Cerebellar cortex (tissue), 1 donor: Measurements from ENCODE around the gene AHNAK.

ENCODE experiments used
- DNase-seq: peaks from one replicate; pipeline ENCODE4 v3.0.0-alpha.2; 2015; ENCODE audit warnings: low spot score

The AHNAK gene

GRCh38 chr11:62498031-62498430 lies 48.6 kb downstream of the AHNAK start:
- DNase-seq: no peak

- DNase-seq: peak; percentile 56
Measured at GRCh38 chr11:62497132-62497801, 49.3 kb downstream of the AHNAK start.

GRCh38 chr11:62496676-62497075 lies 49.9 kb downstream of the AHNAK start:
- DNase-seq: no peak

- DNase-seq: no peak
Measured at GRCh38 chr11:62494246-62494645, 52.4 kb downstream of the AHNAK start.

GRCh38 chr11:62493801-62494200 lies 52.8 kb downstream of the AHNAK start:
- no peak for DNase-seq

- no peak for DNase-seq
Measured at GRCh38 chr11:62492586-62492985, 54.0 kb downstream of the AHNAK start.

GRCh38 chr11:62491571-62492329 lies 54.9 kb downstream of the AHNAK start:
- DNase-seq: no peak

GRCh38 chr11:62489204-62489603 lies 57.4 kb downstream of the AHNAK start:
- DNase-seq: no peak

GRCh38 chr11:62487738-62488551 lies 58.7 kb downstream of the AHNAK start:
- DNase-seq: peak; percentile 56

- no peak for DNase-seq
Measured at GRCh38 chr11:62487136-62487535, 59.5 kb downstream of the AHNAK start.

GRCh38 chr11:62484352-62484751 lies 62.3 kb downstream of the AHNAK start:
- no peak for DNase-seq

GRCh38 chr11:62482753-62483152 lies 63.9 kb downstream of the AHNAK start:
- DNase-seq: no peak

GRCh38 chr11:62479631-62480201 lies 66.9 kb downstream of the AHNAK start:
- DNase-seq: peak; percentile 58

GRCh38 chr11:62477927-62478326 lies 68.7 kb downstream of the AHNAK start:
- DNase-seq: peak; percentile 67

- peak; percentile 34 for DNase-seq
Measured at GRCh38 chr11:62472063-62472884, 74.3 kb downstream of the AHNAK start.

GRCh38 chr11:62471603-62472002 lies 75.0 kb downstream of the AHNAK start:
- DNase-seq: no peak

GRCh38 chr11:62468577-62468976 lies 78.0 kb downstream of the AHNAK start:
- DNase-seq: no peak

- DNase-seq: no peak
Measured at GRCh38 chr11:62466444-62466843, 80.2 kb downstream of the AHNAK start.

- DNase-seq: no peak
Measured at GRCh38 chr11:62464655-62465054, 82.0 kb downstream of the AHNAK start.

- peak; percentile 56 for DNase-seq
Measured at GRCh38 chr11:62463121-62463542, 83.5 kb downstream of the AHNAK start.

- no peak for DNase-seq
Measured at GRCh38 chr11:62462508-62462892, 84.1 kb downstream of the AHNAK start.
